Lung (tissue), 12 donors: Measurements from ENCODE around the gene LRRC61. TPM values are rescaled to one million over a fixed set of nuclear protein-coding genes. Genes with fewer than 3 reads are reported as not detected.

Experiments
- ATAC-seq: fragments of 200-7000 bp; cut with Tn5 transposase; one replicate; pipeline ENCODE4 v1.9.1; 2020; ENCODE audit warnings: moderate number of reproducible peaks; ENCODE audit not compliant: insufficient read depth, low FRiP score
- DNase-seq, 3 donors: peaks; one replicate each; pipeline ENCODE4 v3.0.0-alpha.2; 2013 to 2017
- H3K27ac ChIP-seq, 2 donors: one replicate each; pipeline ENCODE4 v1.5.1; 2013; ENCODE audit warnings: mild to moderate bottlenecking in 2 of 2, moderate library complexity in 2 of 2, control low read depth in 1 of 2, inconsistent platforms in 1 of 2, low read depth in 1 of 2, low read length in 1 of 2
- H3K27me3 ChIP-seq, 3 donors: one replicate each; pipeline ENCODE4 v1.5.1; 2013; ENCODE audit warnings: low read length in 2 of 3; ENCODE audit not compliant: control insufficient read depth in 3 of 3, insufficient read depth in 3 of 3
- H3K36me3 ChIP-seq, 4 donors: one replicate each; pipeline ENCODE4 v1.5.1; 2013; ENCODE audit warnings: low read length in 4 of 4, mild to moderate bottlenecking in 1 of 4, moderate library complexity in 1 of 4; ENCODE audit not compliant: control insufficient read depth in 4 of 4, insufficient read depth in 4 of 4
- H3K4me1 ChIP-seq, 5 donors: one replicate each; pipeline ENCODE4 v1.5.1; 2013; ENCODE audit warnings: low read length in 5 of 5, mild to moderate bottlenecking in 2 of 5, moderate library complexity in 1 of 5; ENCODE audit not compliant: control insufficient read depth in 5 of 5, insufficient read depth in 5 of 5
- H3K4me3 ChIP-seq: one replicate; pipeline ENCODE4 v1.5.1; 2013; ENCODE audit warnings: mild to moderate bottlenecking, control low read depth, moderate library complexity
- H3K9ac ChIP-seq, 2 donors: one replicate each; pipeline ENCODE4 v1.5.1; 2013; ENCODE audit warnings: low read length in 2 of 2, control low read depth in 1 of 2; ENCODE audit not compliant: insufficient read depth in 1 of 2
- H3K9me3 ChIP-seq, 4 donors: one replicate each; pipeline ENCODE4 v1.5.1; 2013; ENCODE audit warnings: low read length in 3 of 4, mild to moderate bottlenecking in 1 of 4, moderate library complexity in 1 of 4; ENCODE audit not compliant: control insufficient read depth in 4 of 4, insufficient read depth in 3 of 4
- CTCF ChIP-seq: IDR thresholded peaks from 2 replicates; pipeline ENCODE4 v1.5.1; 2012; ENCODE audit warnings: mild to moderate bottlenecking; ENCODE audit errors: control extremely low read depth, extremely low read depth
- WGBS, 2 donors: extraction: QIAGEN DNeasy Blood & Tissue Kit; methylation state at CpG; one replicate each; pipeline ENCODE4 v1.1.7; 2013; 5-methylcytosine and 5-hydroxymethylcytosine counted together
- polyA plus RNA-seq, 2 donors: library from polyadenylated mRNA; stranded (reverse); fragments of 200-250 nt; gene quantifications; one replicate each; pipeline ENCODE4 v1.2.1, GENCODE V29; 2013
- total RNA-seq, 2 donors: library from RNA; depleted of rRNA in 1 of 2; stranded (reverse); fragments of >200 nt in 1 of 2; gene quantifications; one replicate each; pipeline ENCODE4 v1.2.1, GENCODE V29; 2014 to 2021
- donor health status: control.
- donor health status: control.
- donor health status: Bipolar disorder and iron deficiency.
- donor health status: healthy.
- donor health status: DM: yes; HTN: yes; CAD: no.

LRRC61 gene
- total and polyA plus RNA-seq, 4 donors = 7.1 to 18.8 (median 13.0) TPM

GRCh38 chr7:150359622-150360362 lies 36.6 kb downstream of the LRRC61 start:
- ATAC-seq (no peak), DNase-seq (no peak)
- Histone ChIP-seq H3K4me1 (no peaks in the 10 kb centered on the region), H3K36me3 (no peaks in the 10 kb centered on the region), H3K4me3 (no peak overlapping the region), H3K9me3 (no peaks in the 10 kb centered on the region), H3K9ac (no peak overlapping the region), H3K27ac (no peak overlapping the region), H3K27me3 (no peaks in the 10 kb centered on the region)
- no peak for TF ChIP-seq CTCF
- 94 to 100% methylated on average over 2 of the region's 2 CpGs for WGBS, 2 donors

GRCh38 chr7:150360363-150361058 lies 37.4 kb downstream of the LRRC61 start:
- no peak for TF ChIP-seq CTCF
- Histone ChIP-seq H3K36me3 (no peaks in the 10 kb centered on the region), H3K27me3 (no peaks in the 10 kb centered on the region), H3K4me3 (no peak overlapping the region), H3K9me3 (no peaks in the 10 kb centered on the region), H3K9ac (no peak overlapping the region), H3K4me1 (no peaks in the 10 kb centered on the region), H3K27ac (no peak overlapping the region)
- no peak for ATAC-seq
- WGBS, 2 donors = 80 to 86% methylated on average over 5 of the region's 5 CpGs
- DNase-seq = no peak

- no peak for DNase-seq
- Histone ChIP-seq H3K9ac (no peak overlapping the region), H3K36me3 (no peaks in the 10 kb centered on the region), H3K4me3 (no peak overlapping the region), H3K27ac (no peak overlapping the region), H3K9me3 (no peaks in the 10 kb centered on the region), H3K4me1 (no peaks in the 10 kb centered on the region), H3K27me3 (no peaks in the 10 kb centered on the region)
- WGBS, 2 donors = 77 to 84% methylated on average over 7 of the region's 7 CpGs
- ATAC-seq = no peak
- TF ChIP-seq CTCF = no peak
Measured at GRCh38 chr7:150361402-150361801, 38.2 kb downstream of the LRRC61 start.
